Panc1 (cell line): ENCODE measurements around the gene IL7R. TPM values are rescaled to one million over a fixed set of nuclear protein-coding genes. Genes with fewer than 3 reads are reported as not detected.

Experiments used
- ATAC-seq: fragments of 200-7000 bp; cut with Tn5 transposase; 2 replicates; pipeline ENCODE4 v1.9.1; 2020; ENCODE audit warnings: mild to moderate bottlenecking, moderate library complexity
- BruUV-seq: library from RNA; stranded (reverse); fragments of 400-500 nt; replicated peaks from 2 replicates; lab custom pipeline; 2021; lab: Mats Ljungman, UMichigan
- CTCF ChIA-PET: fragments of 300-600 bp; sonication (Branson Sonifier 250); formaldehyde crosslinking; loops from one replicate; lab custom pipeline; 2022; ENCODE audit warnings: antibody characterized with exemption; lab: Charles Lee
- POLR2A ChIA-PET: fragments of 300-600 bp; sonication (Branson Sonifier 250); formaldehyde crosslinking; loops from one replicate; lab custom pipeline; 2022; ENCODE audit warnings: antibody characterized with exemption; lab: Charles Lee
- DNase-seq: peaks from one replicate; pipeline ENCODE4 v3.0.0-alpha.2; 2010; ENCODE audit warnings: low read depth, low spot score
- H3K27ac ChIP-seq: 2 replicates; pipeline ENCODE4 v1.5.1; 2011; ENCODE audit warnings: mild to moderate bottlenecking, low read length, inconsistent platforms
- H3K27me3 ChIP-seq: fragments of 200-500 bp; sonication (Bioruptor generic); 2 replicates; pipeline ENCODE4 v1.6.0; 2014; ENCODE audit warnings: low read length, inconsistent platforms; ENCODE audit not compliant: control insufficient read depth, insufficient read depth
- H3K36me3 ChIP-seq: fragments of 200-500 bp; sonication (Bioruptor generic); 2 replicates; pipeline ENCODE4 v1.5.1; 2014; ENCODE audit warnings: inconsistent platforms, mild to moderate bottlenecking, low read length, moderate library complexity; ENCODE audit not compliant: control insufficient read depth, insufficient read depth
- H3K4me1 ChIP-seq: 2 replicates; pipeline ENCODE4 v1.5.1; 2011; ENCODE audit warnings: inconsistent platforms, mild to moderate bottlenecking, low read length, moderate library complexity; ENCODE audit not compliant: control insufficient read depth, insufficient read depth
- H3K4me3 ChIP-seq, 2 experiments: 2 replicates each; pipeline ENCODE4 v1.5.1; 2011 to 2012; ENCODE audit warnings: low read depth in 2 of 2, low read length in 2 of 2, mild to moderate bottlenecking in 2 of 2, inconsistent platforms in 1 of 2, moderate library complexity in 1 of 2
- H3K9me3 ChIP-seq: fragments of 200-500 bp; sonication (Bioruptor generic); 2 replicates; pipeline ENCODE4 v1.5.1; 2014; ENCODE audit warnings: low read depth, mild to moderate bottlenecking, inconsistent platforms, low read length, moderate library complexity; ENCODE audit not compliant: control insufficient read depth, insufficient read depth
- POLR2AphosphoS5 ChIP-seq: IDR thresholded peaks from 2 replicates; pipeline ENCODE4 v1.6.1; 2012; ENCODE audit warnings: mild to moderate bottlenecking, low read depth, low read length, moderate library complexity
- SIN3A ChIP-seq: IDR thresholded peaks from 2 replicates; pipeline ENCODE4 v1.6.1; 2012; ENCODE audit warnings: low read depth, mild to moderate bottlenecking, low read length, moderate library complexity, borderline replicate concordance; ENCODE audit not compliant: insufficient read depth
- TCF7L2 ChIP-seq: IDR thresholded peaks from 2 replicates; pipeline ENCODE4 v1.6.1; 2011; ENCODE audit warnings: mild to moderate bottlenecking, low read depth, low read length, inconsistent platforms
- in situ Hi-C: cut with HindIII; loops from 2 replicates; pipeline ENCODE4 v1.10.0; 2016; ENCODE audit warnings: low sequenced_read_pairs, low pct_unique_long_range_greater_than_20kb
- intact Hi-C: fragments of 100-400 bp; cut with micrococcal nuclease; formaldehyde crosslinking; loops from one replicate; pipeline ENCODE4 v1.10.0; 2022; ENCODE audit not compliant: unreplicated experiment
- total RNA-seq: library from RNA; stranded (reverse); gene quantifications from one replicate; pipeline ENCODE4 v1.2.1, GENCODE V29; 2021; ENCODE audit not compliant: unreplicated experiment
- TF ChIP-seq, protein P1 (sequence below), 2 experiments: IDR thresholded peaks; 2 replicates each; pipeline ENCODE4 v1.6.1; 2011 to 2012; ENCODE audit warnings: low read depth in 2 of 2, control low read depth in 1 of 2, low read length in 1 of 2, mild to moderate bottlenecking in 1 of 2, moderate library complexity in 1 of 2; ENCODE audit not compliant: insufficient read depth in 1 of 2
- TF ChIP-seq, protein P2 (sequence below): fragments of 450-650 bp; IDR thresholded peaks from 2 replicates; pipeline ENCODE4 v1.5.1; 2017; ENCODE audit warnings: mild to moderate bottlenecking

The IL7R gene
- total RNA-seq, 1 experiment from 2014 or later, result 0.90 TPM

DNA sequence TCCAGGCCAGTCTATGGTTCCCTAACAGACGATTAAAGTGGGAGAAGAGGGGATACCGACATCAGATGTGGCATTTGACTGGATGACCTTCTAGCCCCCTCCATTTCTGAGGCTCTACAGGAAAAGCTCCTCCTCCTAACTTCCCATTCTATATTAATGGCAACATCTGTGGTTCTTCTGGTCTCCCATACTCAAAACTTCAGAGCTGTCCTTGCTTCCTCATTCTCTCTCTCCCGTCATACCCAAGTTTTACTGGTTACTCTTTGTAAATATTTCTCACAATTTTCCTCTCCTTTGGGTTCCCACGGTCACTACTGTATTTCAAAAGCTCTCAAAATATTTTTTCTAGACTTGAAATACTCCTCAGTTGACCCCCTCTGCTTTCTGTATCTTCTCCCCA, 36.0 kb upstream of the IL7R start:
- CTCF ChIA-PET, result no interaction called here
- in situ Hi-C loops, result no loop called here
- POLR2A ChIA-PET, result no interaction called here
- no peak for DNase-seq
- Histone ChIP-seq H3K27me3 (no peaks in the 10 kb centered on the region), H3K27ac (no peak overlapping the region), H3K4me1 (no peaks in the 10 kb centered on the region), H3K36me3 (no peaks in the 10 kb centered on the region), H3K9me3 (no peaks in the 10 kb centered on the region), H3K4me3 (no peak overlapping the region)
- no TSS peak for BruUV-seq
- intact Hi-C loops, result no loop called here
- no peak for ATAC-seq
- TF ChIP-seq SIN3A (no peak), TCF7L2 (no peak), POLR2AphosphoS5 (no peak)
- TF ChIP-seq, protein P1, sequence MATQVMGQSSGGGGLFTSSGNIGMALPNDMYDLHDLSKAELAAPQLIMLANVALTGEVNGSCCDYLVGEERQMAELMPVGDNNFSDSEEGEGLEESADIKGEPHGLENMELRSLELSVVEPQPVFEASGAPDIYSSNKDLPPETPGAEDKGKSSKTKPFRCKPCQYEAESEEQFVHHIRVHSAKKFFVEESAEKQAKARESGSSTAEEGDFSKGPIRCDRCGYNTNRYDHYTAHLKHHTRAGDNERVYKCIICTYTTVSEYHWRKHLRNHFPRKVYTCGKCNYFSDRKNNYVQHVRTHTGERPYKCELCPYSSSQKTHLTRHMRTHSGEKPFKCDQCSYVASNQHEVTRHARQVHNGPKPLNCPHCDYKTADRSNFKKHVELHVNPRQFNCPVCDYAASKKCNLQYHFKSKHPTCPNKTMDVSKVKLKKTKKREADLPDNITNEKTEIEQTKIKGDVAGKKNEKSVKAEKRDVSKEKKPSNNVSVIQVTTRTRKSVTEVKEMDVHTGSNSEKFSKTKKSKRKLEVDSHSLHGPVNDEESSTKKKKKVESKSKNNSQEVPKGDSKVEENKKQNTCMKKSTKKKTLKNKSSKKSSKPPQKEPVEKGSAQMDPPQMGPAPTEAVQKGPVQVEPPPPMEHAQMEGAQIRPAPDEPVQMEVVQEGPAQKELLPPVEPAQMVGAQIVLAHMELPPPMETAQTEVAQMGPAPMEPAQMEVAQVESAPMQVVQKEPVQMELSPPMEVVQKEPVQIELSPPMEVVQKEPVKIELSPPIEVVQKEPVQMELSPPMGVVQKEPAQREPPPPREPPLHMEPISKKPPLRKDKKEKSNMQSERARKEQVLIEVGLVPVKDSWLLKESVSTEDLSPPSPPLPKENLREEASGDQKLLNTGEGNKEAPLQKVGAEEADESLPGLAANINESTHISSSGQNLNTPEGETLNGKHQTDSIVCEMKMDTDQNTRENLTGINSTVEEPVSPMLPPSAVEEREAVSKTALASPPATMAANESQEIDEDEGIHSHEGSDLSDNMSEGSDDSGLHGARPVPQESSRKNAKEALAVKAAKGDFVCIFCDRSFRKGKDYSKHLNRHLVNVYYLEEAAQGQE (IDR thresholded peaks at IDR 0.05; ENCODE audit: insufficient read depth in 1 of 2, low read depth in 2 of 2, low read length in 1 of 2), result no peak
- TF ChIP-seq, protein P2, sequence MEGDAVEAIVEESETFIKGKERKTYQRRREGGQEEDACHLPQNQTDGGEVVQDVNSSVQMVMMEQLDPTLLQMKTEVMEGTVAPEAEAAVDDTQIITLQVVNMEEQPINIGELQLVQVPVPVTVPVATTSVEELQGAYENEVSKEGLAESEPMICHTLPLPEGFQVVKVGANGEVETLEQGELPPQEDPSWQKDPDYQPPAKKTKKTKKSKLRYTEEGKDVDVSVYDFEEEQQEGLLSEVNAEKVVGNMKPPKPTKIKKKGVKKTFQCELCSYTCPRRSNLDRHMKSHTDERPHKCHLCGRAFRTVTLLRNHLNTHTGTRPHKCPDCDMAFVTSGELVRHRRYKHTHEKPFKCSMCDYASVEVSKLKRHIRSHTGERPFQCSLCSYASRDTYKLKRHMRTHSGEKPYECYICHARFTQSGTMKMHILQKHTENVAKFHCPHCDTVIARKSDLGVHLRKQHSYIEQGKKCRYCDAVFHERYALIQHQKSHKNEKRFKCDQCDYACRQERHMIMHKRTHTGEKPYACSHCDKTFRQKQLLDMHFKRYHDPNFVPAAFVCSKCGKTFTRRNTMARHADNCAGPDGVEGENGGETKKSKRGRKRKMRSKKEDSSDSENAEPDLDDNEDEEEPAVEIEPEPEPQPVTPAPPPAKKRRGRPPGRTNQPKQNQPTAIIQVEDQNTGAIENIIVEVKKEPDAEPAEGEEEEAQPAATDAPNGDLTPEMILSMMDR, result no peak

DNA sequence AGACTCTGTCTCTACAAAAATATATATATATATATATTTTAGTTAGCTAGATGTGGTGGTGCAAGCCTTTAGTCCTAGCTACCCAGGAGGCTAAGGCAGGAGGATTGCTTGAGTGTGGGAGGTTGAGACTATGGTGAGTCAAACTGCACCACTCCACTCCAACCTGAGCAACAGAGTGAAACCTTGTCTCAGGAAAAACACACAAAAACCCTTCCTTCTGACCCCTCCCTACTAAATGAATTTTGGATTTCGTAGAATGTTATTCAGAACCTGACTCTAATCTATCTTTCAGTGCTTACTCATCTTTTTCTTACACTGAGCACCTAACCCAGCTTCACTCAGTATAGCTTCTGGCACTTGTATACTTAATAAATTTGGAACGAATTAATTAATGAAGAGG, 35.2 kb upstream of the IL7R start:
- no peaks in the 10 kb centered on the region for H3K4me1 ChIP-seq
- ATAC-seq (no peak), DNase-seq (no peak)
- H3K27ac ChIP-seq, result no peak overlapping the region
- intact Hi-C loops, result no loop called here
- ChIA-PET POLR2A (no interaction called here), CTCF (no interaction called here)
- in situ Hi-C loops, result no loop called here
- H3K27me3 ChIP-seq, result no peaks in the 10 kb centered on the region
- no peak overlapping the region for H3K4me3 ChIP-seq
- H3K9me3 ChIP-seq, result no peaks in the 10 kb centered on the region
- no peaks in the 10 kb centered on the region for H3K36me3 ChIP-seq
- TF ChIP-seq, protein P2, result no peak
- TF ChIP-seq SIN3A, result no peak
- TF ChIP-seq TCF7L2, result no peak
- TF ChIP-seq POLR2AphosphoS5, result no peak
- BruUV-seq, result no TSS peak
